Fibroblast of mammary gland (primary cell): ENCODE results near the gene HHAT.

Experiments used
- DNase-seq: peaks from one replicate; pipeline ENCODE4 v3.0.0-alpha.2; 2010; ENCODE audit warnings: low read depth
- H3K4me3 ChIP-seq: 2 replicates; pipeline ENCODE4 v1.5.1; 2011; ENCODE audit warnings: low read depth, mild to moderate bottlenecking, low read length, moderate library complexity; ENCODE audit not compliant: control insufficient read depth
- TF ChIP-seq, protein P1 (sequence below): conservative IDR thresholded peaks from 2 replicates; pipeline ENCODE4 v1.5.1; 2011; ENCODE audit warnings: low read depth, low read length, inconsistent platforms; ENCODE audit not compliant: control insufficient read depth, insufficient read depth

The HHAT gene

DNA sequence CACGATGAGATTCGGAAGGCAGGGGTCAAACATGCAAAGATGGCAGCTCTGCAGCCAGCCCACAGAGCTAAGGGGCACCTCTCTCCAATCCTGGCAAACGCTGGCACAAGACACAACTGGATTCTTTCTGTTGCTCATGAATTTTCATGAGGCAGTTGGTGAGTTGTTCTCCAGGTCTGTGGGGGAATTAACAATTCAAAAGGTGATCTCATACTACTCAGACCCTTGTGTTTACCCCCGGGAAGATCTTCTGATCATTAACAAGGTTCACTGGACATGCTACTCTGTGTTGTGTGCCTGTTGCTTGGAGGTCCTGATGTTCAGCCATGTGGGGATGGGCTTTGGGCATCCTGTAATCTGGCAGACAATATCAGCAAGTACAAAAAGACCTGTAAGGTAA lies 128.9 kb downstream of the HHAT start:
- TF ChIP-seq, protein P1, sequence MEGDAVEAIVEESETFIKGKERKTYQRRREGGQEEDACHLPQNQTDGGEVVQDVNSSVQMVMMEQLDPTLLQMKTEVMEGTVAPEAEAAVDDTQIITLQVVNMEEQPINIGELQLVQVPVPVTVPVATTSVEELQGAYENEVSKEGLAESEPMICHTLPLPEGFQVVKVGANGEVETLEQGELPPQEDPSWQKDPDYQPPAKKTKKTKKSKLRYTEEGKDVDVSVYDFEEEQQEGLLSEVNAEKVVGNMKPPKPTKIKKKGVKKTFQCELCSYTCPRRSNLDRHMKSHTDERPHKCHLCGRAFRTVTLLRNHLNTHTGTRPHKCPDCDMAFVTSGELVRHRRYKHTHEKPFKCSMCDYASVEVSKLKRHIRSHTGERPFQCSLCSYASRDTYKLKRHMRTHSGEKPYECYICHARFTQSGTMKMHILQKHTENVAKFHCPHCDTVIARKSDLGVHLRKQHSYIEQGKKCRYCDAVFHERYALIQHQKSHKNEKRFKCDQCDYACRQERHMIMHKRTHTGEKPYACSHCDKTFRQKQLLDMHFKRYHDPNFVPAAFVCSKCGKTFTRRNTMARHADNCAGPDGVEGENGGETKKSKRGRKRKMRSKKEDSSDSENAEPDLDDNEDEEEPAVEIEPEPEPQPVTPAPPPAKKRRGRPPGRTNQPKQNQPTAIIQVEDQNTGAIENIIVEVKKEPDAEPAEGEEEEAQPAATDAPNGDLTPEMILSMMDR, result no peak
- DNase-seq, result no peak
- H3K4me3 ChIP-seq, result no peak overlapping the region

DNA sequence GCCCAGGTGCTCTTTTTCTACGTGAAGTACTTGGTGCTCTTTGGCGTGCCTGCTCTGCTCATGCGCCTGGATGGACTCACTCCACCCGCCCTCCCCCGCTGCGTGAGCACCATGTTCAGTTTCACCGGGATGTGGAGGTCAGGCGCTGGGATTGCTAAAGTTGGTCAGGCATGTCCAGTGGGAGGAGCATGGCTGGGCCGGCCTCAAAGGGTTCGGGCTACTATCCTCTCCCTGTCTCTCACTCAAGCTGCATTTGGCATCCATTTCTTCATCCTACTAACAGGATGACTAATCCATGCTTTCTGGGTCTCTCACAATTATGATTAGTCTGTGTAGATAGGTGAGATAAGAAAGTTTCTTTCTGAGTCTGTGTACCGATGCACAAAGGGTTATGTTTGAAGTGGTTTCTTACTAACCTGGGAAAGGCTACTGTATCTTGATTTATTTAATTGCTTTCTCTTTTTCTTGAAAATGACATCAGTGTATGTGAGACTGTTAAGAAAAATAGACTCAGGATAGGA lies 135.9 kb downstream of the HHAT start:
- TF ChIP-seq, protein P1, result no peak
- peak; percentile 33 for DNase-seq
- no peak overlapping the region for H3K4me3 ChIP-seq

DNA sequence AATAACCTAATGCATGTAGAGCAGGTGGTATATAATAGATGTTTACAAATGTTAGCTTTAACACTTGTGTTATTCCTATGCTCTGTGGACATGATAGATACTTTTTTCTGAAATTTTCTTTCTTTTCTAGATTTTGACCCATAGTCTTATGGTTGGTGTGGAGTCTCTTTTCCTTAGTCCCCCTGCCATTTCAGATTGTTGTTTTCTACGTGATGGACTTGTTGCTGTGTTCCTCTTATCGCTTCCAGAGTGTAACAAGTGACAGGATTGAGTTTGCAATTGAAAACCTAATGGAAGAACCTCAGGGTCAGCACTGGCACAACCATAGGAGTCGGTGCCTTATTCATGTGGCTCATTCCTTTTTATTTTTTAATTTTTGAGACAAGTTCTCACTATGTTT lies 136.4 kb downstream of the HHAT start:
- TF ChIP-seq, protein P1, result no peak
- no peak overlapping the region for H3K4me3 ChIP-seq
- no peak for DNase-seq

DNA sequence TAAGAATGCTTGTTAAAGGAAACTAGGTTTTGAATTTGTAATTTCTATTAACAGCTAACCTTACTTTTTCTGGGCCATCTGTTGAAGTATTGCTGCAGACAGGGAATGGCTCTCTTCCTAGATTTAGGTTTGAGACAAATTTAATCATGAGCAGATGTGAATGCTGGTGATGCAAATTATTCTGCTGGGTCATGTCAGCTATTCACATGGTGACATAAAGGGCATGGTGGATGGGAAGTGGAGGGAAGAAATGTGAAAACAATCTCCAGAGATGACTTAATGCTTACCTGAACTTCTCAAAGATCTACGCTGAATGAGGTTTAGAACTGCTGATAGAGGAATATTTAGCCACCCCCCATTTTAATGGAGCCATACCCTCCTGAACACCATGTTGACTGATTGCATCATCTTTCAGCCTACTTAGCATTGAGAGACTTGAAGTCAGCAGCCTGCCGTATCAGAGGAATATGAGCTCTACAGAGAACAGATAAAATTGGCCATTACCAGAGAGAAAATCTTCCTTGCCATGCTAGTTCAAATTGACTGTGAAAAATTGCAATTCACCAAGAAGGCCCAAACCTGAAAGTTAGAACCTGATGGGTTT lies 138.8 kb downstream of the HHAT start:
- peak; percentile 16 for DNase-seq
- no peak overlapping the region for H3K4me3 ChIP-seq
- TF ChIP-seq, protein P1, result no peak

DNA sequence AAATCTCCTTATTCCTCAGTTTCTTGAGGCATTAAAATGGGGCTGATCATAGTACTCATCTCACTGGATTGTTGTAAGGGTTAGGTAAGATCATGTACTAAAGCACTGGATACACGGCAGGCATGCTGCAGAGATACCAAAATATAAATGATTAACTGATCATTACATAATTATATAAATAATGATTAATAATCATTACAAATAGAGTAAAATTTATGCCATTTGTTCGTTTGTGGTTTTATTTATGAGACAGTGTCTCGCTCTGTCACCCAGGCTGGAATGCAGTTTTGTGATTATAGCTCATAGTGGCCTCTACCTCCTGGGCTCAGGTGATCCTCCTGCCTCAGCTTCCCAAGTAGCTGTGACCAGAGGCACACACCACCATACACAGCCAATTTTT lies 140.7 kb downstream of the HHAT start:
- DNase-seq, result no peak
- H3K4me3 ChIP-seq, result no peak overlapping the region
- TF ChIP-seq, protein P1, result no peak

DNA sequence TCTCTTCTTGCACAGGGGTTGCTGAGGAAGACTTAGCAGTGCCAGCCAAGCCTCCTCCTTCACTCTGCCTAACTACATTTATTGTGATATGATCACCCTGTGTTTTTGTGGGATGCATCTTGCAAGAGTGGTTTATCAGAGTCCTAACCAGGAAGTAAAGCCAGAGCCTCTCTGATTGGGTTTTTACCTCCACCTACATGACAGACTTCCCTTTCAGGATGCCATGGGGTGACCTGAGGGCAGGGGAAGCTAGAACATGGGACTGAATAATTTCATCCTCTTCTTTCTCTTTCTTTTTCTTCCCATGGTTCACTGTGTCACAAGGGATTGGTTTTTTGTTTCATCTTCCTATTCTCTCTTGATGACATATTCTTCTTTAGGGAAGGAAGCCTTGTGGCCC lies 146.6 kb downstream of the HHAT start:
- H3K4me3 ChIP-seq, result no peak overlapping the region
- DNase-seq, result no peak
- TF ChIP-seq, protein P1, result no peak
